OCI-LY3 (cell line): Measurements from ENCODE around the gene FHOD1.

Source experiments
- H2AFZ ChIP-seq: fragments of 200-600, 300-600 bp; shearing (Covaris generic); 2 replicates; pipeline ENCODE4 v1.6.0; 2014; ENCODE audit warnings: antibody characterized with exemption, low read depth, low read length
- H3K27ac ChIP-seq: fragments of 200-600, 300-600 bp; sonication (generic); 2 replicates; pipeline ENCODE4 v1.5.1; 2014; ENCODE audit warnings: mild to moderate bottlenecking, low read length, moderate library complexity, mixed read lengths
- H3K27me3 ChIP-seq: fragments of 200-600, 300-600 bp; sonication (generic); 2 replicates; pipeline ENCODE4 v1.6.1; 2014; ENCODE audit warnings: low read depth, low read length, mixed read lengths
- H3K36me3 ChIP-seq: fragments of 200-600, 300-600 bp; sonication (generic); replicated peaks from 2 replicates; pipeline ENCODE3; 2014; ENCODE audit warnings: low read depth, low read length, mixed read lengths
- H3K4me1 ChIP-seq: fragments of 300-600, 200-600 bp; sonication (generic); 2 replicates; pipeline ENCODE4 v1.6.1; 2014; ENCODE audit warnings: low read length, mixed read lengths
- H3K4me2 ChIP-seq: fragments of 200-600, 300-600 bp; sonication (generic); 2 replicates; pipeline ENCODE4 v1.6.1; 2014; ENCODE audit warnings: low read length, mixed read lengths
- H3K4me3 ChIP-seq: fragments of 300-600, 200-600 bp; sonication (generic); 2 replicates; pipeline ENCODE4 v1.5.1; 2014; ENCODE audit warnings: antibody characterized with exemption, mild to moderate bottlenecking, low read length, moderate library complexity
- H3K79me2 ChIP-seq: fragments of 300-600, 200-600 bp; shearing (Covaris generic); 2 replicates; pipeline ENCODE4 v1.6.1; 2014; ENCODE audit warnings: mild to moderate bottlenecking, low read length, mixed read lengths
- H3K9ac ChIP-seq: fragments of 300-600, 200-600 bp; shearing (Covaris generic); 2 replicates; pipeline ENCODE4 v1.6.0; 2014; ENCODE audit warnings: mild to moderate bottlenecking, low read length, moderate library complexity
- H3K9me3 ChIP-seq: fragments of 200-600, 300-600 bp; shearing (Covaris generic); 2 replicates; pipeline ENCODE4 v1.6.1; 2014; ENCODE audit warnings: low read length, mixed read lengths; ENCODE audit not compliant: insufficient read depth
- H4K20me1 ChIP-seq: fragments of 200-600, 300-600 bp; sonication (generic); 2 replicates; pipeline ENCODE4 v1.6.1; 2016; ENCODE audit warnings: low read length, mixed read lengths; ENCODE audit not compliant: insufficient read depth
- EZH2phosphoT487 ChIP-seq: fragments of 200-600 bp; shearing (Covaris generic); IDR thresholded peaks from 2 replicates; pipeline ENCODE4 v1.6.1; 2018; ENCODE audit warnings: antibody characterized with exemption, mixed run types, low read depth
- TF ChIP-seq, protein P1 (sequence below): fragments of 200-600, 300-600 bp; sonication (generic); IDR thresholded peaks from 2 replicates; pipeline ENCODE4 v1.5.1; 2014; ENCODE audit warnings: antibody characterized with exemption, low read length, low read depth

The FHOD1 gene

DNA sequence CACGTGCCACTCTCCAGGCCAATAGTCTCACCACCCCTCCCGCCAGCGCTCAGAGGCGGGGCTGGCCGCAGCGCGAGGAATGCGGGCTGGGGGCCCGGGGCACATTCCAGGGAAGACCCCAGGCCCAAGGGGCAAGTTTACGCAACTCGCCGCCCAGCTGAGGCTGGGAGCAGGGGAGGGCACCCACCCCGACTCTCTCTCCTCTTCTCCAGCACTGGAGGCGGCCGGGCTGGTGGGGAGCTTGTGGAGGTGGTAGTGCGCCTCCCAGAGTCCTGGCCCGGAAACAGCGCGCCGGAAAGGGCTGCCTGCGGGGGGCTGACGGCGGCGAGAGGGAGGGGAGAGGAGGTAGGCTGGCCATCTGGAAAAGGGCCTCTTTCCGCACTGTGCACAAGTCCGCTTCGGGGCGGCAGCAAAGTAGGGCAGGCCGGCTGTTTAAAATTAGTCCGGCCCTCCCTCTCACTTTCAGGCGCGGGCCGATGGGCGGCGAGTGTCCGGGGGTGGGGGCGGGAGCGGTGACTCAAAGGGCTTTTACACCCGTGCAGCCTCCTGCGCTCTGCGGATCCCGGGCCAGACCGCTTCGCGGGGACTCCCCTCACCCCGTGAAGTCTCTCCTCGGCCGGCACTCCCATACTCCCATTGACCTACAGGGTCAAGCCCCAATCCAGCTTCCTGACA, 1.1 kb downstream of the FHOD1 start:
- Histone ChIP-seq H2AFZ (no peak overlapping the region; the same call in 1 of the 2 replicates), H3K79me2 (peaks cover 20% of the 10 kb centered on the region), H3K4me1 (peaks cover 40% of the 10 kb centered on the region)

DNA sequence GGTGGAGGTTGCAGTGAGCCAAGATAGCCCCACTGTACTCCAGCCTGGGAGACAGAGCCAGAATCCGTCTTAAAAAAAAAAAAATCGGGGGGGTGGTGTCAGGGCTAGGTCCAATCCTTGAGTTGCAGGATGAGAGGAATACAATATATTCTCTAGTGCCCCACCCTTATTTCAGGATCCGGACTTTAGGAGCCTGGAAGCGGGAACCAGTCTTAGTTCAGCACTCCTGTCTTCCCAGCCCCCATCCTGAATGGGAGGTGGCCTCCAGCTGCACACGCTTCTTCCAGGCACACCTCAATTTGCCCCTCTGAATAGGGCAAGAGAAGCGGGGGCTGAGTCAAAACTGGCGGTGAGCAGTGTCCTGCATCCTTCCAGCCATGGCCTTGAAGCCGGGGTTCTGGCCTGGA, 1.6 kb downstream of the FHOD1 start:
- Histone ChIP-seq H3K79me2 (peaks cover 20% of the 10 kb centered on the region), H3K9ac (peak overlapping the region; percentile 73), H3K4me1 (peaks cover 40% of the 10 kb centered on the region), H4K20me1 (0 out of 2 replicates have a peak, but pooled peaks cover 2% of the 10 kb centered on the region), H3K4me3 (peak overlapping the region; percentile 95), H3K27ac (peak overlapping the region; percentile 54), H3K27me3 (no peaks in the 10 kb centered on the region), H3K36me3 (no peaks in the 10 kb centered on the region), H2AFZ (no peak overlapping the region), H3K9me3 (no peaks in the 10 kb centered on the region), H3K4me2 (peak overlapping the region; percentile 73)
- TF ChIP-seq, protein P1, sequence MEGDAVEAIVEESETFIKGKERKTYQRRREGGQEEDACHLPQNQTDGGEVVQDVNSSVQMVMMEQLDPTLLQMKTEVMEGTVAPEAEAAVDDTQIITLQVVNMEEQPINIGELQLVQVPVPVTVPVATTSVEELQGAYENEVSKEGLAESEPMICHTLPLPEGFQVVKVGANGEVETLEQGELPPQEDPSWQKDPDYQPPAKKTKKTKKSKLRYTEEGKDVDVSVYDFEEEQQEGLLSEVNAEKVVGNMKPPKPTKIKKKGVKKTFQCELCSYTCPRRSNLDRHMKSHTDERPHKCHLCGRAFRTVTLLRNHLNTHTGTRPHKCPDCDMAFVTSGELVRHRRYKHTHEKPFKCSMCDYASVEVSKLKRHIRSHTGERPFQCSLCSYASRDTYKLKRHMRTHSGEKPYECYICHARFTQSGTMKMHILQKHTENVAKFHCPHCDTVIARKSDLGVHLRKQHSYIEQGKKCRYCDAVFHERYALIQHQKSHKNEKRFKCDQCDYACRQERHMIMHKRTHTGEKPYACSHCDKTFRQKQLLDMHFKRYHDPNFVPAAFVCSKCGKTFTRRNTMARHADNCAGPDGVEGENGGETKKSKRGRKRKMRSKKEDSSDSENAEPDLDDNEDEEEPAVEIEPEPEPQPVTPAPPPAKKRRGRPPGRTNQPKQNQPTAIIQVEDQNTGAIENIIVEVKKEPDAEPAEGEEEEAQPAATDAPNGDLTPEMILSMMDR: no peak
- no peak for TF ChIP-seq EZH2phosphoT487

More for the DNA sequence above, 1.1 kb downstream of the FHOD1 start:
- no peaks in the 10 kb centered on the region for H3K36me3 ChIP-seq
- H3K27ac ChIP-seq: peak overlapping the region; percentile 54
- 0 out of 2 replicates have a peak, but pooled peaks cover 2% of the 10 kb centered on the region for H4K20me1 ChIP-seq
- no peaks in the 10 kb centered on the region for H3K9me3 ChIP-seq
- H3K9ac ChIP-seq: peak overlapping the region; percentile 73
- TF ChIP-seq, protein P1: peak; percentile 47
- TF ChIP-seq EZH2phosphoT487: no peak
- H3K4me3 ChIP-seq: peak overlapping the region; percentile 95
- H3K27me3 ChIP-seq: no peaks in the 10 kb centered on the region
- peak overlapping the region; percentile 73 for H3K4me2 ChIP-seq

DNA sequence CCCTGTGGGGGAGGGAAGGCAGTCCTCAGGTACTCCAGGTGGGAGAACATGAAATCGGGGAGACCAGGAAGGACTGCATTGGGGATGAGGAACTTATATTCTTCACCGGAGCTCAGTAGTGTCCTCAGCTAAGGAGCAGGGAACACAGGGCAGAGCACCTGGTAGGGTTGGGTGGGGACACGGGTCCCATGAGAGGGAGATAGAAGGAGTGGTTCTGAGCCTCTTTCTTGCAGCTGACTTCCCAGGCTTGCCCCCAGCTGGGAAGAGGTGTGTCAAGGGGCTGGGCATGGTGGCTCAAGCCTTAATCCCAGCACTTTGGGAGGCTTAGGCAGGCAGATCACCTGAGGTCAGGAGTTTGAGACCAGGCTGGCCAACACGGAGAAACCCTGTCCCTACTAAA, 2.1 kb downstream of the FHOD1 start:
- Histone ChIP-seq H2AFZ (no peak overlapping the region), H4K20me1 (0 out of 2 replicates have a peak, but pooled peaks cover 2% of the 10 kb centered on the region), H3K4me2 (peak overlapping the region; percentile 73), H3K36me3 (no peaks in the 10 kb centered on the region), H3K27me3 (no peaks in the 10 kb centered on the region), H3K4me3 (peak overlapping the region; percentile 95), H3K27ac (peak overlapping the region; percentile 86), H3K79me2 (peaks cover 20% of the 10 kb centered on the region), H3K9ac (peak overlapping the region; percentile 49), H3K9me3 (no peaks in the 10 kb centered on the region), H3K4me1 (peaks cover 40% of the 10 kb centered on the region)
- TF ChIP-seq EZH2phosphoT487: no peak
- TF ChIP-seq, protein P1: no peak

DNA sequence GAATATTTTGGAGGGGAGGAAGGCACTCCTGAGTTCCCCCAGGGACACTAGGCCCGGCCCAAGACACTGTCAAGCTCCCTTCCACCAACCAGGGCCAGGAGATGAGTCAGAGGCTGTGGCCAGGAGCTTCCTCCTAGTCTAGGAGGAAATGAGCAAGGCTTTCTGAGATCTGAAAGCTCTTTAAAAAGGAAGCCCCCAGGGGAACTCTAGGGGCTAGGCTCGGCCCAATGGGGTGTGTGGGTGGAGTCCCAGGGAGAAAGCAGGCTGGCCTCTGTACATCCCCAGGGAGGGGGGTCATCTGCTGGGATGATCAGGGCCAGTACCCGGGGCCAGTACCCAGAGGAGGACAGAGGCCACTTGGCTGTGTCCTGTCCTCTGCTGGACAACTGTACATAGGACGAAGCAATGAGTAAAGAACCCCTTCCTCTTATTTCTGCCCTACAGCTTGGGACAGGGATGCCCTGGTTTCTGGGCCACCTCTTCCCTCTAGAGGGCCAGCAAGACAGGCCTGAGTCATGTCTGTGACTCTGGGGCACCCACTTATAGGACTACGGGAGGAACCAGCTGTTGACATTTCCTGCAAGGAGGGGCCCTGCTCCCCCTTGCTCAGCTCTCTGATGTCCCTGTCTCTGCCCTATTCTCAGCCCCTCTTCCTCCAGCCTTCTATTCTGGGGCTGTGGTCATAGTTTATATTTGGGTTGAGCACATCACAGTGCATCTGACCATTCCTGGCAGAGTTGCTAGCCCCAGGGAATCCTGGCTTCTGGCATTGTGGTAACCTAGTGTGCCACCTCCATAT, 2.7 kb downstream of the FHOD1 start:
- TF ChIP-seq, protein P1: no peak
- TF ChIP-seq EZH2phosphoT487: no peak
- peak overlapping the region; percentile 66 for H3K9ac ChIP-seq
- H2AFZ ChIP-seq: no peak overlapping the region
- H3K79me2 ChIP-seq: peaks cover 20% of the 10 kb centered on the region
- no peaks in the 10 kb centered on the region for H3K9me3 ChIP-seq
- peaks cover 36% of the 10 kb centered on the region for H3K4me1 ChIP-seq
- H3K36me3 ChIP-seq: no peaks in the 10 kb centered on the region
- 0 out of 2 replicates have a peak, but pooled peaks cover 2% of the 10 kb centered on the region for H4K20me1 ChIP-seq
- H3K27ac ChIP-seq: peak overlapping the region; percentile 86
- peak overlapping the region; percentile 73 for H3K4me2 ChIP-seq
- H3K4me3 ChIP-seq: peak overlapping the region; percentile 95
- no peaks in the 10 kb centered on the region for H3K27me3 ChIP-seq
